A172 (cell line): ENCODE measurements around the gene VNN1. TPM values are rescaled to one million over a fixed set of nuclear protein-coding genes. Genes with fewer than 3 reads are reported as not detected.
"Not testable (repeated sequence)": the region's sequence is repeated elsewhere in the genome, so short reads cannot be mapped to it uniquely, and the experiment has no call there.

ENCODE experiments used
- DNase-seq: peaks from one replicate; pipeline ENCODE4 v3.0.0-alpha.2; 2015; ENCODE audit warnings: low spot score
- total RNA-seq: library from RNA; depleted of rRNA; stranded (reverse); fragments of >200 nt; shearing (Covaris generic); gene quantifications from 2 replicates; pipeline ENCODE4 v1.2.3, GENCODE V29; 2014; rRNA removed

VNN1 gene
- total RNA-seq, 1 experiment from 2014 or later, result 0.71 TPM

DNA sequence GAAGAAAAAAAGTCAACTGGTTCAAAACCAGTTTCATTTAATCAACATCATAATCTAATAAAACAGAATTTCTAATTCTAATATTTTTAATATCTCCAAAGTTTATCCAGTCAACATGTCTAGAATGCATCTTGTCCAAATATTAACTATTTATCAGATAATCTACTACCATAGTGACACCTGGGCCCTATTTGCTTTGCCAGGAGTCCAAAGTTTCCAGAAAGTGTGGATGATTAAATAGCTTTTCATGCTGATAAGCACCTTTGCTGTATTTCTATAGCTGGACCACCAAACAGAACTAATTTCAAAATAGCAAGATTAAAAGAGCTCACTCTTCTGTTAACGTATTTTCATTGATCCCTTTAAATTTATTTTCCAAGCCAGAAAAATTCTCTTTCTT lies 42.6 kb downstream of the VNN1 start:
- DNase-seq, result no peak

DNA sequence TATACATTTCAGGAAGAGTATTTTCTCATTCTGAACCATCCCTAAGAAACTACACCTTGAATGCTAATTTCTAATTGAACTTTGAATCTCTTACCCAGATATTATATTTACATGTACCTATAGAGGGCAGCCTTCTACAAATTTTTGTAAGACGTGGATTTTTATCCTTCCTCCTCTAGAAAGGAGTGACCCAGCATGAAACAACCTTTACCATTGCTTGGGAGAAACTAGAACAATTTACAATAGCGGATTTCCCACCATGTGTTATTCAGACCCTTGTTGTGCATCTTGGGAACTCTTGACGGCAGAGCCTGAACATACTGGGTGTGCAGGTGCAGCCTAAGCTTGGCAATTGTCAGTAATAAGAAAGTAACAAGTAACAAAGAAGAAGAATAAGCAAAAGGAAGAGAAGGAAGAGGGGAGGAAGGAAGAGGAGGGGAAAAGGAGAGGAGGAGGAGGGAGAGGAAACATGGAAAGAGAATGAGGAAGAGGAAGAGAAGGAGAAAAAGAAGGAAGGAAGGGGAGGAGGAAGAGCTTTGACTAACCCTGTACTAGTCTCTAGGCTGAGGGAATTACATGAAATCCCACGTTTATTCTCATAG lies 44.1 kb downstream of the VNN1 start:
- peak; percentile 16 for DNase-seq

DNA sequence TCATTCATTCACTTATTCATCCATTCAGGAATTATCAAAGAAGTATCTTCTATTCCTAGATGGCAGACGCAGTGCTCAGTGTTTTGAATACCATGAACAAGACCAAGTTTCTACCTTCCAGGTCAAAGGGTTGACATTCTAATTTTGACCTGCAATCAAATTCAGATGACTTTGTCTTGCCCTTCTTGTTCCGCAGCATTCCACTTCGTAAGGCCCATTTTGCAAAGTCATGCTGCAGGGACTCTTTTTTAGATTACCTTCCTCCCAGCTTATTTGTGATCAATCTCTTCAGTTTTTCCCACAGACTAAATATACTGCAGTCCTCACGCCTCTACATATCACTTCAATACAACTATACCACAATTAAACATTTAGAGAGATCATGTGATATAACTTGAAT lies 47.7 kb downstream of the VNN1 start:
- no peak for DNase-seq

DNA sequence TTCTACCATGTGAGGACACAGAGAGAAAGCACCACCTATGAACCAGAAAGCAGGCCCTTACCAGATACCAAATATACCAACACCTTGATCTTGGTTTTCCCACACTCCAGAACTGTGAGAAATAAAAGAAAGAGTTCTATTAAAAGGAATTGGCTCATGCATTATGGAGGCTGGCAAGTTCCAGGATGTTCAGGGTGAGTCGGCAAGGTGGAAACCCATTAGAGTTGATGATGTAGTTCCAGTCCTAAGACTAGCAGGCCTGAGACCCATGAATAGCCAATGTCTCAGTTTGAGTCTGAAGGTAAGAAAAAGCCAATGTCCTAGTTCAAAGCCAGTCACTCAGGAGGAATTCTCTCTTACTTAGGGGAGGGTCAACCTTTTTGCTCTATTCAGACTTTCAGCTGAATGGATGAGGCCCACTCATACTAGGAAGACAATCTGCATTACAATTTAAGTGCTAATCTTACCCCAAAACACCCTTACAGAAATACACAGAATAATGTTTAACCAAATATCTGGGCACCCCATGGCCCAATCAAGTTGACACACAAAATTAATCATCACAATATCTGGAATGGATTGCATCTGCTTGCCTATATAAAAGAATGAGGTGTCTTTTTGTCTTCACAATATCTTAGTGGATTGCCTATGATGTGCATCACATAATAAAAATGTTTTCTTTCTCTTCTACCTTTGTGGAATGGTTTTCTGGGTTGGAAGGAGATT lies 49.4 kb downstream of the VNN1 start:
- DNase-seq, result no peak

DNA sequence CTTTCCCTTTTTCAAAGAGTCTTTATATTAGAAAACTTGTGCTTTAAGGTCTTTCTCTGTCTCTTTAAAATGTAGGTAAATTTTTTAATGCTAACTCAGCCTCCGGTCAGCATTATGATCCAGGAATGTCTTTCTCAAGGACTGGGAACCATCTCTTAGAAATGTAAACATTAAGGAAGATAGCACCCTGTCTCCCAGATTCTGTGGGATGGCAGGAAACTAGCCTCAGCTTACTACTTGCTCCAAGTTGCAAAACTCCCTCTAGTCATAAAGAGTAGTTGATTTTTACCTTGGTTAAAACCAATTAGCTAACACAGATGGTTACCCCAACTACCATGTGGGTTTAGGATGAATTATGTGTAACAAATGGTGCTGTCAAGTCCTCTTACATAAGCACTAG lies 50.2 kb downstream of the VNN1 start:
- DNase-seq, result no peak

DNA sequence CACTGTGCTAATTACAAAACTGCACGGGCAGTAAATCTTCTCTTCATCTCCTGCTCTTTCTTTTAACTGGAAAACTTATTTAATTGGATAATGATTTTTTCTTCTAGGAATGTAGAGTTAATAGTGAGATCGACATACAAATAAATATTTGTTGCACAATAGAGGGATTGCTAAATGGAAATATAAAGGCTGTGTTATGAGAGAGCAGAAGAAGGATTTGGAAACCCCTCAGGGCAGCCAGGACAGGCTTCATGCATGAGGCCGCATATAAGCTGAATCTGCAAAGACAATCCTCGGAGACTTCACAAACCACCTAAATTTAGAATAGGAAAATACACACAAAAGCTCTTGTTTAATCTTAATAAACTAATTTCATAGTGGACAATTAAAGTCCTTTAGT lies 51.9 kb downstream of the VNN1 start:
- DNase-seq, result no peak

DNA sequence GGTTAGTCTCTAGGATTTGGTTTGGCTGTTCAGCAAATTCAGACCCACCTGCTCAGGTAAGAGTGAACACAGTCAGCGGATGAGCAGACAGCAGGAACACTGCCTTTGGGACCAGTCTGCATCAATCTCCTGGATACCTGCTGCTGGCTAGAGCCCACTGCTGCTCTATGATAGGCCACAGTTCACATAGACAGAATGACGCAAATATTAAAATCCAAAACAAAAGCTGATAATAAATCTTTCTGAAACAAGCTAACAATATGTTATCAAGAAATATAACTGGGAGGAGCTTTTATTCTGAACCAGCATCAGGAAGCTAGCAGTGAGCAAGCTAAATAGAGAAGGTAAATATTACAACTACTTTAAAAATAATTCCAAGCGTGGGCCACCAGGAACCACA lies 54.8 kb downstream of the VNN1 start, which contains the start of gene TAAR1:
TSS of gene TAAR1 (minus strand) at position 101 of the 400 bp plus-strand sequence. CDS start 13,179 bp downstream, outside the sequence.
- no peak for DNase-seq

DNA sequence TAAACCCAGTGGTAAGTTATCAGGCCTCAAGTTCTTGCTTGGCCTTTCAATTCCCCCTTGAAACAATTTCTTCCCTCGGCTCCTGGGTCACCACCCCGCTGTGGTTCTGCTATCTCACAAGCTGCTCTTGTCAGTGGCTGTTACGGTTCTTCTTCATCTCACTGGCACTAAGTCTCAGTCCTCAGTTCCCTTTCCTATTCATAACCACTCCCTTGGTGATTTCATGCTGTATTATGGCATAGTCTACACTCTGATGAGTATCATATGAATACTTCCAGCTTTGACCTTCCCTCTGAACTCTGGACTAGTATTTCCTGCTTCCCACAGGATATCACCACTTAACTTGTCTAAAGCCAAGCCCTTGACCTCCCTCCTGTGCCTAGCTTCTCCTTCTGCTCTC lies 62.8 kb downstream of the VNN1 start:
- no peak for DNase-seq

DNA sequence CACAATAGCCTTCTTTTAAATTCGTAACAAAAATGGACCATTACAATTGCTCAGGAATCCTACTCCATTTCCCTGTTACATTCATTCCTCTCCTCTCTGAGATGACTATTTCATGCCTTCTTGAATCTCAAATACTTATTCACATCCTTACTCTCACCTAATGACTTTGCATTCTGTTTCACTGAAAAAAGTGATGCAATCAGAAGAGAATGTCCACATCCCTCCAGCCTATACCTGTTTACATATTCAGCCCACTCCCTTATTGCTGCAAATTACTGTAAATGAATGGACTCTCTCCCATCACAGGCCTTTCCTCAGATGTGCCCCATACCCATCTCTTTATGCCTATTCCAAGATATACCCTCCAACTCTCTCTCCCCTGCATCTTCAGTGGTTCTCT lies 63.4 kb downstream of the VNN1 start:
- no peak for DNase-seq

DNA sequence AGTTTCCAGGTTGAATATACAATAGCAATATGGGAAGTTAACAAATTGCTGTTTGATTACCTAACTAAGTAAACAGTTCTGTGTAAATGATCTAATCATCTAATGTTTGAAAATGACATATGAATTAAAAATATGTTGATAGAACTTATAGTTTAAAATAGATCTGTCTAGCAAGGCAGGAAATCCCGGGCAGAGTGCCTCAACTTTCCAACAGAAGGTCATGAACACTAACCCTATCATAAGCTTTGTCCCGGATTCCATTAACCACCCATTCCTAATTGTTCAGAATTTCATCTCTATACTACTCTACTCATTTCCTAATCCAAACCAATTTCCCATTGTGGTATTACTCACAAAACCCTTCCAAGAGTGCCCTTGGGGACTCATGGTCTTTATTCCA lies 65.0 kb downstream of the VNN1 start:
- no peak for DNase-seq

DNA sequence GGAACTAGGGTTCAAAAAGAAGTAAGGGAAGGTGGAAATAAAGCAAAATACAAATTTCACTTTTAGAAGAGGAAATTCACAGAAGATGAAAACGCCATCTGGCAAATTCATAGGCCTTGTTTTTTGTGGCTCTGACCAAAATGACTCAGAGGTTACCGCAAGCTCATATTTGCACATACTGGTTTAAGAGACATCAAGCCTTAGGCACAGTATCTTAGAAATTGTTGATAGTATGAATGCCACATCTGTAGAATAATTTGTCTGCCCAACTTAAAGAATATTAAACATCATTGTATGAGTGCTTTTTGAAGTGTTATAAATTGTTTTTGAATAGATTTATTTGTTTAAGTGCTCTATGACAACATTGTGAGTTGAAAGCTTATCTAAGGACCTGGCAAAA lies 65.5 kb downstream of the VNN1 start:
- peak; percentile 25 for DNase-seq

DNA sequence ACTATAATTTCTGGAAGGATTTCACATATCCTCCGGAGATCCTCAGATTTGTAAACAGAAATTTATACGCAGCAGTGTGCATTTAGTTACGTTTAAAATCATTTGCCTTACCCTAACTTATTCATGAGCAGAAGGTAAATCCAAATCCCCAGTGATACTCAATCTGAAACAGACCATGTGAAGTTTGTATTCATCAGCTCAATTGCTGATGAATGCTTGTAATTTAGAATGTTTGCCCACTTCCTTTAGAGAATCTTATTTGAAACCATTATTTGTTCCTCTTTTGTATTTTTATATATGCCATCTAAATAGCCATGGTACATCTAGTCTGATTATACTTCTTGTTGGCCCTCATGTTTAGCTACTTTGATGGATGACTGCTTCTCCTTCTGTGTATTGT lies 70.3 kb downstream of the VNN1 start:
- DNase-seq, result no peak

DNA sequence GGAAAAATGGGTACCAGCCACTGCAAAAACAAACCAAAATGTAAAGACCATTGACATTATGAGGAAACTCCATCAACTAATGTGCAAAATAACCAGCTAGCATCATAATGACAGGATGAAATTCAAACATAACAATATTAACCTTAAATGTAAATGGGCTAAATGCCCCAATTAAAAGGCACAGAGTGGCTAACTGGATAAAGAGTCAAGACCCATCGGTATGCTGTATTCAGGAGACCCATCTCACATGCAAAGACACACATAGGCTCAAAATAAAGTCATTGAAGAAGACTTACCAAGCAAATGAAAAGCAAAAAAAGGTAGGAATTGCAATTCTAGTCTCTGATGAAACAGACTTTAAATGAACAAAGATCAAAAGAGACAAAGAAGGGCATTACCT lies 76.7 kb downstream of the VNN1 start:
- not testable (repeated sequence) for DNase-seq

DNA sequence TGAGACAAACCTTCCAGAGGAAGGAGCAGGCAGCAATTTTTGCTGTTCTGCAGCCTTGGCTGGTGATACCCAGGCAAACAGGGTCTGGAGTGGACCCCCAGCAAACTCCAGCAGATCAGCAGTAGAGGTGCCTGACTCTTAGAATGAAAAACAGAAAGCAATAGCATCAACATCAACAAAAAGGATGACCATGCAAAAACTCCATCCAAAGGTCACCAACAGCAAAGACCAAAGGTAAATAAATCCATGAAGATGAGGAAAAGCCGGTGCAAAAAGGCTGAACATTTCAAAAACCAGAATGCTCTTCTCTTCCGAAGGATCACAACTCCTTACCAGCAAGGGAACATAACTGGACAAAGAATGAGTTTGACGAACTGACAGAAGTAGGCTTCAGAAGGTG lies 77.9 kb downstream of the VNN1 start:
- not testable (repeated sequence) for DNase-seq

DNA sequence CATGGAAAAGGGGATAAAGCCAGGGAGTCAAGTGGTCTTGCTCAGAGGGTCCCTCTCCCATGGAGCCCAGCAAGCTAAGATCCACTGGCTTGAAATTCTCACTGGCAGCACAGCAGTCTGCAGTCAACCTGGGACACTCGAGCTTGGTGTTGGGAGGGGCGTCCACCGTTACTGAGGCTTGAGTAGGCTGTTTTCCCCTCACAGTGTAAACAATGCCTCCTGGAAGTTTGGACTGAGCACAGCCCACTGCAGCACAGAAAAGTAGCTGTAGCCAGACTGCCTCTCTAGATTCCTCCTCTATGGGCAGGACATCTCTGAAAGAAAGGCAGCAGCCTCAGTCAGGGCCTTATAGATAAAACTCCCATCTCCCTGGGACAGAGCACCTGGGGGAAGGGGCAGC lies 78.6 kb downstream of the VNN1 start:
- DNase-seq, result not testable (repeated sequence)

DNA sequence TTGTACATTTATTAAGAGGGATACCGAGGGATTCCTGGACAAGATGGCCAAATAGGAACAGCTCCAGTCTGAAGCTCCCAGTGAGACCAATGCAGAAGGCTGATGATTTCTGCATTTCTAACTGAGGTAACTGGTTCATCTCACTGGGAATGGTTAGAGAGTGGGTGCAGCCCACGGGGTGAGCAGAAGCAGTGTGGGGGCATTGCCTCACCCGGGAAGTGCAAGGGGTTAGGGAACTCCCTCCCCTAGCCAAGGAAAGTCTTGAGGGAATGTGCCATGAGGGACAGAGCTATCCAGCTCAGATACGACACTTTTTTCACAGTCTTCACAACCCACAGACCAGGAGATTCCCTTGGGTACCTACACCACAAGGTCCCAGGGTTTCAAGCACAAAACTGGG lies 79.1 kb downstream of the VNN1 start:
- DNase-seq, result no peak

DNA sequence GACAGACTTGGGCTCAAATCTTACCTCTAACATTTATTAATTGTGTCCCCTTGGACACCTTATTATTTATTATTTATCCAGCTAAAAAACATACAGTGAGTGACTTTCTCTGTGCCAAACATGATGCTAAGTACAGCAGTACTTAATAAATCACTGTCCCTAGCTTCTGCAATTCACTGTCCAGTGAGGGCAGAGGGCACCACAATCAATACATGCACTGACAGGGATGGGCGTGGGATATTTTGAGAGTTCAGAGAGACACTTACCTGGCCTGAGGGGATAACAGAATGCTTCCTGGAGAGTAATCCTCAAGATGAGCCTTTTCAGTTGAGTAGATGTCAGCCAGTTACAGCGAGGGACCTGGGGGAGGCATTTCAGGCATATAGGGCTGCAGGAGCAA lies 80.5 kb downstream of the VNN1 start:
- no peak for DNase-seq

Other genes with a start within 250 kb of the VNN1 start
- gene STX7, start 200.9 kb downstream of the VNN1 start, total RNA-seq, result 27.3 and 35.6 TPM in 2 replicates
- gene TAAR9, start 175.8 kb downstream of the VNN1 start, total RNA-seq, result not detected in 2 replicates
- gene TAAR8, start 161.4 kb downstream of the VNN1 start, total RNA-seq, result not detected in 2 replicates
- not detected in 2 replicates for gene TAAR6, start 143.7 kb downstream of the VNN1 start, total RNA-seq
- gene TAAR5, start 124.3 kb downstream of the VNN1 start, total RNA-seq, result not detected in 2 replicates
- gene TAAR2, start 89.8 kb downstream of the VNN1 start, total RNA-seq, result not detected in 2 replicates
- gene TAAR1, start 54.9 kb downstream of the VNN1 start, total RNA-seq, result not detected in 2 replicates
- 0.19 TPM in 1 of 2 replicates, not detected in the other for gene VNN2, start 43.8 kb upstream of the VNN1 start, total RNA-seq
- gene SLC18B1, start 84.6 kb upstream of the VNN1 start, total RNA-seq, result 6.7 and 7.3 TPM in 2 replicates
- gene RPS12, start 100.5 kb upstream of the VNN1 start, total RNA-seq, result 995 and 1,086 TPM in 2 replicates